Esophagus muscularis mucosa (tissue), 4 donors: ENCODE data around the gene OR51I2. TPM values are rescaled to one million over a fixed set of nuclear protein-coding genes. Genes with fewer than 3 reads are reported as not detected.

ENCODE experiments used
- DNase-seq: peaks from one replicate; pipeline ENCODE4 v3.0.0-alpha.2; 2017; ENCODE audit errors: extremely low spot score
- H3K27ac ChIP-seq, 4 donors: fragments of 200-600 bp; sonication (generic); replicated peaks in 1 of 4; 1 replicate in 3 of 4; 2 replicates in 1 of 4; pipeline ENCODE4 v1.5.1; 2016 to 2019; ENCODE audit warnings: mild to moderate bottlenecking in 1 of 4
- H3K27me3 ChIP-seq, 4 donors: fragments of 200-600 bp; sonication (generic); one replicate each; pipeline versions ENCODE4 v1.5.1 to v1.6.0; 2016 to 2019
- H3K36me3 ChIP-seq, 4 donors: fragments of 200-600 bp; sonication (generic); one replicate each; pipeline ENCODE4 v1.5.1; 2016 to 2019
- H3K4me1 ChIP-seq, 4 donors: fragments of 200-600 bp; sonication (generic); one replicate each; pipeline ENCODE4 v1.5.1; 2016 to 2019
- H3K4me3 ChIP-seq, 4 donors: fragments of 200-600 bp; sonication (generic); 1 replicate in 2 of 4; 2 replicates in 2 of 4; pipeline ENCODE4 v1.5.1; 2016 to 2019; ENCODE audit warnings: mild to moderate bottlenecking in 4 of 4, moderate library complexity in 1 of 4
- H3K9me3 ChIP-seq, 4 donors: fragments of 200-600 bp; sonication (generic); 1 replicate in 3 of 4; 2 replicates in 1 of 4; pipeline ENCODE4 v1.5.1; 2016 to 2019
- CTCF ChIP-seq, 3 experiments: fragments of 200-600 bp in 2 of 3; fragments of 450-650 bp in 1 of 3; sonication (generic) in 2 of 3; IDR thresholded peaks; one replicate each; pipeline ENCODE4 v1.5.1; 2017 to 2019; ENCODE audit warnings: antibody characterized with exemption in 3 of 3, mild to moderate bottlenecking in 2 of 3, moderate library complexity in 1 of 3
- EP300 ChIP-seq: sonication (generic); formaldehyde crosslinking; IDR thresholded peaks from one replicate; pipeline ENCODE4 v1.6.1; 2017; ENCODE audit warnings: antibody characterized with exemption
- POLR2A ChIP-seq: fragments of 450-650 bp; IDR thresholded peaks from one replicate; pipeline ENCODE4 v1.6.1; 2017; ENCODE audit warnings: antibody characterized with exemption, moderate library complexity, mild to moderate bottlenecking, low read depth
- POLR2AphosphoS5 ChIP-seq, 2 donors: sonication (generic); formaldehyde crosslinking; IDR thresholded peaks; one replicate each; pipeline ENCODE4 v1.6.1; 2017; ENCODE audit warnings: antibody characterized with exemption in 2 of 2
- WGBS: methylation state at CpG from one replicate; pipeline ENCODE4 v1.1.5; 2018; 5-methylcytosine and 5-hydroxymethylcytosine counted together
- intact Hi-C: fragments of 100-400 bp; cut with DNase I; formaldehyde crosslinking; loops from one replicate; pipeline ENCODE4 v1.15.1; 2023
- total RNA-seq, 4 donors: library from RNA; depleted of rRNA; stranded (reverse); fragments of >200 nt; gene quantifications; one replicate each; pipeline versions ENCODE4 v1.1.0 to v1.2.1, GENCODE V29; 2016

The OR51I2 gene, protein sequence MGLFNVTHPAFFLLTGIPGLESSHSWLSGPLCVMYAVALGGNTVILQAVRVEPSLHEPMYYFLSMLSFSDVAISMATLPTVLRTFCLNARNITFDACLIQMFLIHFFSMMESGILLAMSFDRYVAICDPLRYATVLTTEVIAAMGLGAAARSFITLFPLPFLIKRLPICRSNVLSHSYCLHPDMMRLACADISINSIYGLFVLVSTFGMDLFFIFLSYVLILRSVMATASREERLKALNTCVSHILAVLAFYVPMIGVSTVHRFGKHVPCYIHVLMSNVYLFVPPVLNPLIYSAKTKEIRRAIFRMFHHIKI
- not detected for total RNA-seq

GRCh38 chr11:5449023-5449422 is at the start of gene OR51I2:
TSS of gene OR51I2 (plus strand) at chr11:5449323. CDS start at chr11:5453489, 4,166 bp downstream.
- DNase-seq, result no peak
- 83% methylated on average over 2 of the region's 2 CpGs for WGBS
- no peak for TF ChIP-seq POLR2AphosphoS5 (IDR thresholded peaks at IDR 0.05)
- no peak for TF ChIP-seq POLR2A
- TF ChIP-seq CTCF (IDR thresholded peaks at IDR 0.05), result no peak
- no peak for TF ChIP-seq EP300
- Histone ChIP-seq H3K4me3 (no peak within 1 kb of the TSS), H3K36me3 (no peaks in the 10 kb centered on the region), H3K27me3 (no peaks in the 10 kb centered on the region), H3K9me3 (no peaks in the 10 kb centered on the region), H3K4me1 (no peaks in the 10 kb centered on the region), H3K27ac (no peak within 1 kb of the TSS)
- intact Hi-C loops, result no loop called here

DNA sequence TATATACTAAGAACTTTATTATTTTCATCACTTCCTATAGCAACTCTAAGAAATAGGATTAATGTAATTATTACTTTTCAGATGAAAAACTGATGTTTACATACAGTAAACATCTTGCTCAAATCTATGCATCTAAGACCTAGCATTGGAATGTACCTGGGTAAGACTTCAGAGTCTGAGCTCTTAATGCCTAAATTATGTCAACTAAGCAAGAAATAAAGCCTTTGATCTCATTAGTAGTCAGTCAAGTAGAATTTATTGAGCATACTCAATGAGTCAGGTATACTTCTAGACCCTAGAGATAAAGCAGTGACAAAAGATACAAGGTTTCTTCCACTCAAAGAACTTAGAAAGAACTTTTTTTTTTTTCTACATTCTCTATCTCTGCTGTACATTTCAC is 44.0 kb upstream of the OR51I2 start:
- DNase-seq, result no peak
- intact Hi-C loops, result no loop called here
- no peaks in the 10 kb centered on the region for H3K4me1 ChIP-seq
- H3K4me3 ChIP-seq, result no peak overlapping the region
- TF ChIP-seq POLR2A (no peak), POLR2AphosphoS5 (IDR thresholded peaks at IDR 0.05) (no peak), CTCF (IDR thresholded peaks at IDR 0.05) (no peak), EP300 (no peak)
- H3K36me3 ChIP-seq, result no peaks in the 10 kb centered on the region
- no peak overlapping the region for H3K27ac ChIP-seq
- H3K9me3 ChIP-seq, result no peaks in the 10 kb centered on the region
- H3K27me3 ChIP-seq, result no peaks in the 10 kb centered on the region

DNA sequence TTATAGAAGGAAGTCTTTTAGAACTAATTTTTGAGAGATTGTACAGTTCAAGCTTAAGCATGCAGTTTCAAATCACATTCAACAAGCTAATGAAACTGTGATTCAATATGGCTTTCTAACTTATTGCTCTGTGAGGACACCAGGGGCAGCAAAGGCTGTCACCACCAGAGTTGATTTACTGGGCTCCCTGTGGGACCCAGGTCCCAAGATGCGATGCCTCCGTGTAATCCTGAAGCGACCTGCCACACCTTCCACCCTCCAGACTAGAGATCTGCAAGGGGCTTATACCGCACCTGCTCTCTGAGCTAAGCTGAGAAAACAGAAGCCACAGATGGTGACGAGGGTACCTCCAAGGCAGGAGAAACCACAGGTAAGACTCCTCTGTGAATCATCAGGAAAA is 28.1 kb upstream of the OR51I2 start:
- no peak for TF ChIP-seq POLR2AphosphoS5 (IDR thresholded peaks at IDR 0.05)
- no peak for TF ChIP-seq CTCF (IDR thresholded peaks at IDR 0.05)
- TF ChIP-seq POLR2A, result no peak
- TF ChIP-seq EP300, result no peak
- Histone ChIP-seq H3K4me1 (no peaks in the 10 kb centered on the region), H3K9me3 (no peaks in the 10 kb centered on the region), H3K4me3 (no peak overlapping the region), H3K27ac (no peak overlapping the region), H3K36me3 (no peaks in the 10 kb centered on the region), H3K27me3 (no peaks in the 10 kb centered on the region)
- no peak for DNase-seq
- intact Hi-C loops, result no loop called here
- 64% methylated on average over 5 of the region's 5 CpGs for WGBS

DNA sequence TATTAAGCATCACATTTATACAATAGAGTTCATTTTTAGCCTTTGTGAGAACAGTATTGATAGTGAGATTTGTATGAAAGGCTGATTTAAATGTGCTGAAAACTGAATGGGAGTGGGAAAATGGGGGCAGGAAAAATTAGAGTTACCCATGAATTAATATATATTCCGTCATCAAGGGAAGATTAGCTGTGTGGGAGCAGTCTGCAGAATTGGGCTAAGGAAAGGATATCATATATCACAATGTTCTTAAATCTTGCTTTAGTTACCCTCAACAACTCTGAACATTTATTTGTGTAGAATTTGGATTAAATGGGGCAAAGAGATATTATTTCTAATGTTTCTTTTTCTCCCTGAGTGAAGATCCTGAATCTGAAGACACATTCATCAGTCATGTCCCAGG is 27.3 kb upstream of the OR51I2 start, which contains the start of gene OR51Q1:
TSS of gene OR51Q1 (plus strand) at position 301 of the 400 bp plus-strand sequence. CDS start at position 391, 90 bp downstream.
- intact Hi-C loops, result no loop called here
- Histone ChIP-seq H3K9me3 (no peaks in the 10 kb centered on the region), H3K27me3 (no peaks in the 10 kb centered on the region), H3K4me3 (no peak within 1 kb of the TSS), H3K4me1 (no peaks in the 10 kb centered on the region), H3K36me3 (no peaks in the 10 kb centered on the region), H3K27ac (no peak within 1 kb of the TSS)
- WGBS, result 88% methylated on average over 1 of the region's 1 CpG
- TF ChIP-seq POLR2AphosphoS5 (IDR thresholded peaks at IDR 0.05), result no peak
- TF ChIP-seq EP300, result no peak
- no peak for TF ChIP-seq CTCF (IDR thresholded peaks at IDR 0.05)
- no peak for TF ChIP-seq POLR2A
- no peak for DNase-seq

- no peak for DNase-seq
- H3K27ac ChIP-seq, result no peak overlapping the region
- no peak for TF ChIP-seq CTCF (IDR thresholded peaks at IDR 0.05)
- no peaks in the 10 kb centered on the region for H3K9me3 ChIP-seq
- no peak overlapping the region for H3K4me3 ChIP-seq
- intact Hi-C loops, result no loop called here
- no peaks in the 10 kb centered on the region for H3K4me1 ChIP-seq
- 76% methylated on average over 3 of the region's 3 CpGs for WGBS
- no peaks in the 10 kb centered on the region for H3K36me3 ChIP-seq
- no peaks in the 10 kb centered on the region for H3K27me3 ChIP-seq
Measured at GRCh38 chr11:5423131-5423530, 26.0 kb upstream of the OR51I2 start.
